GM23338 (cell line): ENCODE data around the gene MIEF2.

Source experiments
- CTCF ChIP-seq, 2 experiments: fragments of 200-600 bp in 1 of 2; sonication (generic) in 1 of 2; conservative IDR thresholded peaks; 2 replicates each; pipeline versions ENCODE4 v1.5.1 to v1.6.1; 2016 to 2017; ENCODE audit warnings: antibody characterized with exemption in 2 of 2, low read depth in 2 of 2, mild to moderate bottlenecking in 2 of 2, moderate library complexity in 1 of 2
- EZH2 ChIP-seq: fragments of 200-600 bp; sonication (generic); IDR thresholded peaks from one replicate; pipeline ENCODE4 v1.8.0; 2017; ENCODE audit warnings: antibody characterized with exemption, mild to moderate bottlenecking, low read depth; ENCODE audit not compliant: unreplicated experiment
- JUNB ChIP-seq: IDR thresholded peaks from one replicate; pipeline ENCODE4 v1.6.1; 2016; ENCODE audit warnings: antibody characterized with exemption; ENCODE audit not compliant: unreplicated experiment
- POLR2AphosphoS5 ChIP-seq: IDR thresholded peaks from 2 replicates; pipeline ENCODE4 v1.6.1; 2016; ENCODE audit warnings: antibody characterized with exemption, low read depth
- REST ChIP-seq: IDR thresholded peaks from one replicate; pipeline ENCODE4 v1.6.1; 2018; ENCODE audit warnings: antibody characterized with exemption; ENCODE audit not compliant: unreplicated experiment
- STAT1 ChIP-seq: IDR thresholded peaks from one replicate; pipeline ENCODE4 v1.6.1; 2016; ENCODE audit warnings: antibody characterized with exemption; ENCODE audit not compliant: unreplicated experiment
- ZNF331 ChIP-seq: fragments of 250-450 bp; sonication (Bioruptor Pico); IDR thresholded peaks from 2 replicates; pipeline ENCODE4 v1.5.0; 2020; ENCODE audit warnings: low read depth, mild to moderate bottlenecking, moderate library complexity

- no peak for TF ChIP-seq CTCF (conservative IDR thresholded peaks at IDR 0.05; ENCODE audit: low read depth in 2 of 2)
- TF ChIP-seq EZH2 = no peak
- no peak for TF ChIP-seq REST
- no peak for TF ChIP-seq POLR2AphosphoS5
- TF ChIP-seq STAT1 = no peak
- no peak for TF ChIP-seq ZNF331 (CRISPR knock-in tag)
- no peak for TF ChIP-seq JUNB
These were observed 9.3 kb upstream of the MIEF2 start for GRCh38 chr17:18251204-18251603.
